GM23338 (cell line): ENCODE results near the gene MYO18B. TPM values are rescaled to one million over a fixed set of nuclear protein-coding genes. Genes with fewer than 3 reads are reported as not detected.

Source experiments
- ZNF114 ChIP-seq: fragments of 250-450 bp; sonication (Bioruptor Pico); IDR thresholded peaks from 2 replicates; pipeline ENCODE4 v1.5.0; 2020; ENCODE audit warnings: mild to moderate bottlenecking, moderate library complexity
- polyA plus RNA-seq: library from polyadenylated mRNA; unstranded; fragments of >200 nt; fragmentation: Nextera tagmentation; extraction: Ambion mirVana; gene quantifications from 2 replicates; pipeline ENCODE4 v1.2.1, GENCODE V29; 2016
- total RNA-seq: library from RNA; depleted of rRNA; stranded (reverse); fragments of >200 nt; shearing (Covaris generic); gene quantifications from 2 replicates; pipeline ENCODE4 v1.2.3, GENCODE V29; 2014
- TF ChIP-seq, protein P1 (sequence below): fragments of 250-450 bp; sonication (Bioruptor Pico); IDR thresholded peaks from 2 replicates; pipeline ENCODE4 v1.5.0; 2020; ENCODE audit warnings: mild to moderate bottlenecking, moderate library complexity
- TF ChIP-seq, protein P2 (sequence below), 2 experiments: fragments of 200-600 bp in 1 of 2; sonication (generic) in 1 of 2; conservative IDR thresholded peaks; 2 replicates each; pipeline versions ENCODE4 v1.5.1 to v1.6.1; 2016 to 2017; ENCODE audit warnings: antibody characterized with exemption in 2 of 2, low read depth in 2 of 2, mild to moderate bottlenecking in 2 of 2, moderate library complexity in 1 of 2
- TF ChIP-seq, protein P3 (sequence below): IDR thresholded peaks from 2 replicates; pipeline ENCODE4 v1.6.1; 2016; ENCODE audit warnings: antibody characterized with exemption

Gene MYO18B
- total and polyA plus RNA-seq, 2 experiments from 2014 or later: 0.36 to 0.45 TPM

DNA sequence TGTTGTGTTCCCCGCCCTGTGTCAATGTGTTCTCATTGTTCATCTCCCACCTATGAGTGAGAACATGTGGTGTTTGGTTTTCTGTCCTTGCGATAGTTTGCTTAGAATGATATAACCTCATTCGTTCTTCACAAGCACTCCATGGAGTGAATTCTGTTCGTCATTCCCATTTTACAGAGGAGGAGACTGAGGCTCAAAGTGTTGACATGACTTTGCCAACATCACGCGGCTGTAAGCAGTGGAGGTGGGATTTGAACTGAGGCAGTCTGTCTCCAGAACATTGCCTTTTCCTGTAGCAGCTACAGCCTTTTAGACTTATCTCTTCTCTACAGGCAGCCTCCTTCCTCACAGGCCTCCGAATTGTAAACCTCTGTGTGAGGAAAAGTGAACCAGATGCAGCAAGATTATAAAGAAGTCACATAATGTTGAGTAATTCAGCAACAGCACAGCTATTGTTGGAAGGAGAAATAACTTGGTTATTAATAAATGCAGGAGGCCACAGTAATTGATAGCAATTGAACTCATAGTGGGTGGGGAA lies 74.6 kb downstream of the MYO18B start (continued):
- TF ChIP-seq, protein P1, sequence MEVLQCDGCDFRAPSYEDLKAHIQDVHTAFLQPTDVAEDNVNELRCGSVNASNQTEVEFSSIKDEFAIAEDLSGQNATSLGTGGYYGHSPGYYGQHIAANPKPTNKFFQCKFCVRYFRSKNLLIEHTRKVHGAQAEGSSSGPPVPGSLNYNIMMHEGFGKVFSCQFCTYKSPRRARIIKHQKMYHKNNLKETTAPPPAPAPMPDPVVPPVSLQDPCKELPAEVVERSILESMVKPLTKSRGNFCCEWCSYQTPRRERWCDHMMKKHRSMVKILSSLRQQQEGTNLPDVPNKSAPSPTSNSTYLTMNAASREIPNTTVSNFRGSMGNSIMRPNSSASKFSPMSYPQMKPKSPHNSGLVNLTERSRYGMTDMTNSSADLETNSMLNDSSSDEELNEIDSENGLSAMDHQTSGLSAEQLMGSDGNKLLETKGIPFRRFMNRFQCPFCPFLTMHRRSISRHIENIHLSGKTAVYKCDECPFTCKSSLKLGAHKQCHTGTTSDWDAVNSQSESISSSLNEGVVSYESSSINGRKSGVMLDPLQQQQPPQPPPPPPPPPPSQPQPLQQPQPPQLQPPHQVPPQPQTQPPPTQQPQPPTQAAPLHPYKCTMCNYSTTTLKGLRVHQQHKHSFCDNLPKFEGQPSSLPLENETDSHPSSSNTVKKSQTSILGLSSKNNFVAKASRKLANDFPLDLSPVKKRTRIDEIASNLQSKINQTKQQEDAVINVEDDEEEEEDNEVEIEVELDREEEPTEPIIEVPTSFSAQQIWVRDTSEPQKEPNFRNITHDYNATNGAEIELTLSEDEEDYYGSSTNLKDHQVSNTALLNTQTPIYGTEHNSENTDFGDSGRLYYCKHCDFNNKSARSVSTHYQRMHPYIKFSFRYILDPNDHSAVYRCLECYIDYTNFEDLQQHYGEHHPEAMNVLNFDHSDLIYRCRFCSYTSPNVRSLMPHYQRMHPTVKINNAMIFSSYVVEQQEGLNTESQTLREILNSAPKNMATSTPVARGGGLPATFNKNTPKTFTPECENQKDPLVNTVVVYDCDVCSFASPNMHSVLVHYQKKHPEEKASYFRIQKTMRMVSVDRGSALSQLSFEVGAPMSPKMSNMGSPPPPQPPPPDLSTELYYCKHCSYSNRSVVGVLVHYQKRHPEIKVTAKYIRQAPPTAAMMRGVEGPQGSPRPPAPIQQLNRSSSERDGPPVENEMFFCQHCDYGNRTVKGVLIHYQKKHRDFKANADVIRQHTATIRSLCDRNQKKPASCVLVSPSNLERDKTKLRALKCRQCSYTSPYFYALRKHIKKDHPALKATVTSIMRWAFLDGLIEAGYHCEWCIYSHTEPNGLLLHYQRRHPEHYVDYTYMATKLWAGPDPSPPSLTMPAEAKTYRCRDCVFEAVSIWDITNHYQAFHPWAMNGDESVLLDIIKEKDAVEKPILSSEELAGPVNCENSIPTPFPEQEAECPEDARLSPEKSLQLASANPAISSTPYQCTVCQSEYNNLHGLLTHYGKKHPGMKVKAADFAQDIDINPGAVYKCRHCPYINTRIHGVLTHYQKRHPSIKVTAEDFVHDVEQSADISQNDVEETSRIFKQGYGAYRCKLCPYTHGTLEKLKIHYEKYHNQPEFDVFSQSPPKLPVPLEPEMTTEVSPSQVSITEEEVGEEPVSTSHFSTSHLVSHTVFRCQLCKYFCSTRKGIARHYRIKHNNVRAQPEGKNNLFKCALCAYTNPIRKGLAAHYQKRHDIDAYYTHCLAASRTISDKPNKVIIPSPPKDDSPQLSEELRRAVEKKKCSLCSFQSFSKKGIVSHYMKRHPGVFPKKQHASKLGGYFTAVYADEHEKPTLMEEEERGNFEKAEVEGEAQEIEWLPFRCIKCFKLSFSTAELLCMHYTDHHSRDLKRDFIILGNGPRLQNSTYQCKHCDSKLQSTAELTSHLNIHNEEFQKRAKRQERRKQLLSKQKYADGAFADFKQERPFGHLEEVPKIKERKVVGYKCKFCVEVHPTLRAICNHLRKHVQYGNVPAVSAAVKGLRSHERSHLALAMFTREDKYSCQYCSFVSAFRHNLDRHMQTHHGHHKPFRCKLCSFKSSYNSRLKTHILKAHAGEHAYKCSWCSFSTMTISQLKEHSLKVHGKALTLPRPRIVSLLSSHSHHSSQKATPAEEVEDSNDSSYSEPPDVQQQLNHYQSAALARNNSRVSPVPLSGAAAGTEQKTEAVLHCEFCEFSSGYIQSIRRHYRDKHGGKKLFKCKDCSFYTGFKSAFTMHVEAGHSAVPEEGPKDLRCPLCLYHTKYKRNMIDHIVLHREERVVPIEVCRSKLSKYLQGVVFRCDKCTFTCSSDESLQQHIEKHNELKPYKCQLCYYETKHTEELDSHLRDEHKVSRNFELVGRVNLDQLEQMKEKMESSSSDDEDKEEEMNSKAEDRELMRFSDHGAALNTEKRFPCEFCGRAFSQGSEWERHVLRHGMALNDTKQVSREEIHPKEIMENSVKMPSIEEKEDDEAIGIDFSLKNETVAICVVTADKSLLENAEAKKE (CRISPR knock-in tag): no peak
- no peak for TF ChIP-seq ZNF114 (CRISPR knock-in tag)
- TF ChIP-seq, protein P2, sequence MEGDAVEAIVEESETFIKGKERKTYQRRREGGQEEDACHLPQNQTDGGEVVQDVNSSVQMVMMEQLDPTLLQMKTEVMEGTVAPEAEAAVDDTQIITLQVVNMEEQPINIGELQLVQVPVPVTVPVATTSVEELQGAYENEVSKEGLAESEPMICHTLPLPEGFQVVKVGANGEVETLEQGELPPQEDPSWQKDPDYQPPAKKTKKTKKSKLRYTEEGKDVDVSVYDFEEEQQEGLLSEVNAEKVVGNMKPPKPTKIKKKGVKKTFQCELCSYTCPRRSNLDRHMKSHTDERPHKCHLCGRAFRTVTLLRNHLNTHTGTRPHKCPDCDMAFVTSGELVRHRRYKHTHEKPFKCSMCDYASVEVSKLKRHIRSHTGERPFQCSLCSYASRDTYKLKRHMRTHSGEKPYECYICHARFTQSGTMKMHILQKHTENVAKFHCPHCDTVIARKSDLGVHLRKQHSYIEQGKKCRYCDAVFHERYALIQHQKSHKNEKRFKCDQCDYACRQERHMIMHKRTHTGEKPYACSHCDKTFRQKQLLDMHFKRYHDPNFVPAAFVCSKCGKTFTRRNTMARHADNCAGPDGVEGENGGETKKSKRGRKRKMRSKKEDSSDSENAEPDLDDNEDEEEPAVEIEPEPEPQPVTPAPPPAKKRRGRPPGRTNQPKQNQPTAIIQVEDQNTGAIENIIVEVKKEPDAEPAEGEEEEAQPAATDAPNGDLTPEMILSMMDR (conservative IDR thresholded peaks at IDR 0.05; ENCODE audit: low read depth in 2 of 2): no peak
- TF ChIP-seq, protein P3, sequence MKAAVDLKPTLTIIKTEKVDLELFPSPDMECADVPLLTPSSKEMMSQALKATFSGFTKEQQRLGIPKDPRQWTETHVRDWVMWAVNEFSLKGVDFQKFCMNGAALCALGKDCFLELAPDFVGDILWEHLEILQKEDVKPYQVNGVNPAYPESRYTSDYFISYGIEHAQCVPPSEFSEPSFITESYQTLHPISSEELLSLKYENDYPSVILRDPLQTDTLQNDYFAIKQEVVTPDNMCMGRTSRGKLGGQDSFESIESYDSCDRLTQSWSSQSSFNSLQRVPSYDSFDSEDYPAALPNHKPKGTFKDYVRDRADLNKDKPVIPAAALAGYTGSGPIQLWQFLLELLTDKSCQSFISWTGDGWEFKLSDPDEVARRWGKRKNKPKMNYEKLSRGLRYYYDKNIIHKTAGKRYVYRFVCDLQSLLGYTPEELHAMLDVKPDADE: no peak
